ENCODE measurements around the gene POMP. TPM values are rescaled to one million over a fixed set of nuclear protein-coding genes. Genes with fewer than 3 reads are reported as not detected.

The POMP gene
- polyA plus RNA-seq, 4 donors = 73.8 to 107 (median 91.1) TPM

Other genes starting within 250 kb of the POMP start
- 10 to 100 TPM; 14.0 to 50.0 (median 41.0) TPM for gene FLT1, start 164.0 kb upstream of the POMP start, polyA plus RNA-seq (ENCODE audit: insufficient read length in 4 of 4)
- gene SLC46A3, start 59.8 kb downstream of the POMP start, polyA plus RNA-seq (ENCODE audit: insufficient read length in 4 of 4) = 1 to 10 TPM; 2.4 to 4.2 (median 2.7) TPM
- gene MTUS2, start 161.2 kb downstream of the POMP start, polyA plus RNA-seq (ENCODE audit: insufficient read length in 4 of 4) = 1 to 10 TPM in 3 of 4 donors, under 1 TPM in 1; 0.74 to 6.2 (median 1.6) TPM